HTERT RPE-1 (cell line): ENCODE measurements around the gene ITGA2.

ENCODE experiments used
- in situ Hi-C: fragments of 300-500 bp; cut with MboI; formaldehyde crosslinking; loops from 4 replicates; pipeline ENCODE4 v1.14.3; 2020; ENCODE audit warnings: low sequenced_read_pairs

The ITGA2 gene

DNA sequence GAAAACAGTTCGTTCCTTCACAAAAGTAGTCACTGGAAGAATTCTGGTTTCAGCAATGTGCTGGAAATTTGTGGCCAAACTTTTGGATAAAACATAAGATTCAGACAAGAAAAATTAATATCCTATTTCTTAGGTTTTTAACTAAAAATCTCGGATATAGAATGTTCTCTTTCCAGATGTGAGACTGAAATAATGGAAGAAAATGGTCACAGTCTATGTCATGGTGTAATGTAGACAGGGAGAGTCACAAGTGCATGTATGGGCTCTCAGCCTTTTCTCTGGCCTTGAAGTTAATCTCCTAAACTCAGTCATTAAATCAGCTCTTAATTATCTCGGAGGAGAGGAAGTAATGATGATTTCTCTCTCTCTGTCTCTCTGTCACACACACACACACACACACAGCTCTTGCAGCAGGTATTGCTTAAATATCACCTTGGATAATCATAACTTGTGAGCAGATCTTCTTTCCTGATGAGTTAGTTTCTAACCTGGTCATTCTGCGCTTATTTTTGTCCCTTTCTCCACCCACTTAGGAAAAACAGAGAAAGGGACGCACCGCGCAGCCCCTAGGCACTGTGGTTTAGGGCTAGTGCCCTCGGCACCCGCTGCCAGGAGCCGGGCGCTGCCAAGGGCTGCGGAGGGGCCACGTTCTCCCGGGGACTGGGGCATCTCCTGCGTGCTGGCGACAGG, 672 bp upstream of the ITGA2 start:
- in situ Hi-C loops: no loop called here

- in situ Hi-C loops: no loop called here
Observed at GRCh38 chr5:52989781-52990527, 802 bp downstream of the ITGA2 start.

GRCh38 chr5:52990528-52990925, 1.4 kb downstream of the ITGA2 start:
- in situ Hi-C loops: no loop called here

DNA sequence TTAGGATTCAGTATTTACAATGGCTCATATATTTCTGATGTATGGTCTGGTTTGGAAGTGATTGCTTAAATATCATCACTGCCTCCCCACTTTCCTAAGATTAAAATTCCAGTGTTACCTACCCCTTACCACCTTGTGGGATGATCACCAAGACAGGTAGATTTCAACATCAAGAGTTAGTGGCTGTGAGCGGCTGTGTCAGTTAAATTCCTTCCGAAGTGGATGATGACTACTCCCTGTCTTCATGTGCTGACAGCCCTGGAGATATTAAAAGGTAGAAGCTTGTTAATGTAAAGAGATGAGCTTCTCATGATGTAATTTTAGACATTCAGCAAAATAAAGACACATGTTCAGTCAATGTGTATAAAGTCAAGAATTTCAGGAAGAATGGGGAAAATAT, 4.2 kb downstream of the ITGA2 start:
- in situ Hi-C loops: no loop called here

DNA sequence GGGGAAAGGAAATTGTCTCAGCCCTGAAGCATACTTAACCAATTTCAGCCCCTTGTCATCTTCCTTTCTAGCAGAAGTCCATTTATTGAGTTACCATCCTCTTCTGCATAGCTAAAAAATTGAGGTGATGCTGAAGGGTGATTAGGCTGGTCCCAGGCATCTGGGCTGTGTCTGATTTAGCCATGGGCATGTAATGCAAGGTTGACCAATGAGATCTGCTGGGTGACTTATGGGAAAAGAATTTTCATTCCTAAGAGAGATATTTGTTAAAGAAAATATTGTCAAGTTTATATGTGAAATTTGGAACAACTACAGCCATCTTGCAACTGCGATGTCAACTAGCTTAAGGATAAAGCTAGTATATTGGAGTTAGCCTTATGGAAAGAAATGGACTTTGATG, 5.1 kb downstream of the ITGA2 start:
- in situ Hi-C loops: no loop called here

DNA sequence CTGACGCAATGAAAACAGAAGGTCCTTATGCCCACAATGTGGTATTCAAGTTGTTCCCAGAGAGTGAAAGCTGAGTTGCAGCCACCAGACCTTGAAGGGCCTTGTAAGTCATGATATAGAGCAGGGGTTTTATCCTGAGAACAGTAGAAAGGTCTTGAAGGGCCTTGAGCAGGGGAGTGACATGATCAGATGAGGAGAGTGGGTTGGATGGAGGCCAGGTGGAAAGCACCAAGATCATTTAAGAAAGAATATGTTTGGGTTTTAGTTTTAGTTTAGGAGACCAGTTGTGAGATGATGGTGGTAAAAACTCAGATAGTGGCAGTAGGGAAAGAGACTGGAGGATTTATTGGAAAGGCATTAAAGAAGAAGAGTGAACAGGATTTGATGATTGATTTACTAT, 5.9 kb downstream of the ITGA2 start:
- in situ Hi-C loops: no loop called here

DNA sequence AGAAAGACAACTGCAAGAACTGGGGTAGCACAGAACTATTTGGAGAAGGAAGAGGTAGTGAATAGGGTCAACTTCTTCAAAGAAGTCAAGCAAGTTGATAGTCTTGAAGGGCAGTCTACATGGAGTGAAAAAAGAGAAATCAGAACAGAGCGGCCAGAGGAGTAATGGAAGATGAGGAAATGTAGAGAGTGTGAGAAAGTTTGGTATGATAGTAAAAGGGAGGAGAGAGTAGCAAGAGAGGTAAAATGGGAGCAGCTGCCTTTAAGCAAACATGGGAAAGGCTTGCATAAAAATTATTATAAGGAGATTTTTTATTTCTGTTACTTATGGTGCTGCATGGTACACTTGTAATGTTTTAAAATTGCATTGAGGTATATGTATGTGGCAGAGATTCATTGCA, 6.8 kb downstream of the ITGA2 start:
- in situ Hi-C loops: no loop called here

DNA sequence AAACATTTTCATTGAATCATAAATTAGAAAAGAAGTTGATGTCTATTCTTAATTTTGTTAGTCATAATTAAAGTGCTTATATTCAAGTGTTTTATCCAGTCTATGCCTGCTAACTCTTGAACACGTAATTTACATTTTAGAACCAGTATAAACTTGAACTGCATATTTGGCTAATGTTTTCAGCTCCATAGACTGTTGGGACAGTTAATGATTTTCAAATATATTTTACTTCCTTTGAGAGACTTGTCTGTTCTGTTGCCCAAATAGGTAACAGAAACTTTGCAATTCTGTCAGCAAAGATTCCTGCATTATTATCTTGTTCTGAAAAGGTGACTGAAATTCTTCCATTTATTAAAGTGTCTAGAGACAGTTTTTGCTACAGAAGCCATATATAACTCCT, 7.8 kb downstream of the ITGA2 start:
- in situ Hi-C loops: no loop called here

DNA sequence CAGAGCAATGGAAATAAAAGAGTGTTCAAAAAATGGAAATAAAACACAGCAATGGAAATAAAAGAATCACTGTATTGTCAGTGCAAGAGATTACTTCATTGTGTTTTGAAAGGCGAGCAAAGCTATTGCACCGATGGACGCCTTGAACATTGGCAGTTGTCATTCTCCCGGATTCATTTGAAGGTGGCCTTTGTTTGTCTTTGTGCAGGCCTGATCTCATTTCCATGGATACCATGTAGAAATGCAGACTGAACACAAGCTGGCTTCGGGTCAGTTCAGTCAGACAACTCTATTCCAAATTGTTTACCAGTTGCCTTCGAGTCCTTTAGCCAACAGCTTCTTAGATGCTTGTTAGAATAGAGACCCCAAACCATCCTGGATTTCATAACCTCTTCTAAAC, 8.3 kb downstream of the ITGA2 start:
- in situ Hi-C loops: no loop called here

- in situ Hi-C loops: no loop called here
Observed at GRCh38 chr5:52998552-52999313, 9.6 kb downstream of the ITGA2 start.

- in situ Hi-C loops: no loop called here
Observed at GRCh38 chr5:52999344-52999949, 10.3 kb downstream of the ITGA2 start.

DNA sequence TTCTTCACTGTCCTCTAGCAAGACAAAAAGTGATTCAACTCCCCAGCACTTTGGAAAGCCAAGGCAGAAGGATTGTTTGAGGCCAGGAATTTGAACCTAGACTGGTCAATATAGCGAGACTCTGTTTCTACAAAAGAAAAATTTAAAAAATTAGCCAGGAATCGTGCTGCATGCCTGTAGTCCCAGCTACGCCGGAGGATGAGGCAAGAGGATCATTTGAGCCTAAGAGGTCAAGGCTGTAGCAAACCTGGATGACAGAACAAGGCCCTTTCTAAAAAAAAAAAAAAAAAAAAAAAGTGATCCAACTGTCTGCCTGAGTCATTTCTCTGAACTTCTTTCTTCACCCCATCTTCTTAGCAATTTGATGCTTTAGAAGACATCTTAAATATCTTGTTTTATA, 12.4 kb downstream of the ITGA2 start:
- in situ Hi-C loops: no loop called here

- in situ Hi-C loops: no loop called here
Observed at GRCh38 chr5:53002491-53002890, 13.3 kb downstream of the ITGA2 start.

DNA sequence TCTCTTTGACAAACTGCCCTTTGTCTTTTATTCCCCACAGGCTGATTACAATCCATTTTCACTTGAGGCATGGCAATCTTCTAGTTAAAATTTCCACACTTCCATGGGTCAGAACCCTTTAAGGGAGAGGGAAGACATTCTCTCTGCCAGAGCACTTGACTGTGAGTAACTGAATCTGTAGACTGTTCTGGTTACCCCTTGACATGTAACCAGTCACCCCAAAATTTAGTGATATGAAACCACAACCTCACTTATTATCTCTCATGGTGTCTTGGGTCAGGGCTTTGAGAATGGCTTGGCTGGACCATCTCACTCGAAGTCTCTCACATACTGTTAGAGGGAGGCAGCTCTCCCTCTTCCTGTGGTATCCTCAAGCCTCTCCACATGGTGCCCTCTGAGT, 14.0 kb downstream of the ITGA2 start:
- in situ Hi-C loops: no loop called here

DNA sequence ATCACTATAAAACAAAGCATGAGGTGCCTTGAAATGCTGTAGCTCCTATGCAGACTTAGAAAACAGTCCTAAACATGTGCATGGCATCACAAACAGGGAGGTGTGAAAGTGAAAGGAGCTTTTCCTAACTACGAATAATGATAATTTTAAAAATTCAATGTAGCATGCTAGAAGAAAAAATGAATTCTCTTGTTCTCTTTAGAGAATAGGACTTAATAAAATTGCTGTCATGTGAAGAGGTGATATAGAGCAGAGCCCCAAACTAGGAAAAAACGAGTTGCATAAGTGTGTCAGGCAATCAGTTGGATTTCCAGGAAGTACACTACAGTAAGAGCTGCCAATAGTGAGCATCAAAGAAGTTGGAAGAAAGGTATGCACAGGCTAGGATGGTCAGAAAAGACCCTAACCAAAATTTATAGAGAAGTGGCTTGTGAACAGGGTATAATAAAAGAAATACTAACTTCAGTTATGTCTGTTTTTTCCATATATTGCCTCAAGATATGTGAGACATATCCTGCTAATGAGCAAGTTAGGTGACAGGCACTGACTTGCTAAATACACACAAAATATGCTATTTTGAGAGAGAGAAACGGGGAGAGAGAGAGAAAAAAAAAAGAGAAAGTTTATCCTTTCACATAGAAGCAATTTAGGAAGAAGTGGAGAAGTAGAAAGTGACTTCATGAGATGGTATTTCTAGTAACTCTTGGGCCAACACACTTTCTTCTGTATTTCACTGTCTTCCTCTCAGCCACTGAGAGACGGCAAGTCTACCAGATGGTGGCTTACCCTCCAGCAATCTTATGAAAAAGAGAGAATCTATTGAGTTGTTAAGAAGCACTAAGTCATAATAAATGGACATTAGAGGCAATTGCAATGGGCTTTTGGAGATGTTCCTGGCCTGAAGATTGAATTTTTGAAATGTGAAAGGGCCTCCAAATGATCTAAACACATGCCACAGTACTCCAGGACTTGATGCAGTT, 18.0 kb downstream of the ITGA2 start:
- in situ Hi-C loops: no loop called here

DNA sequence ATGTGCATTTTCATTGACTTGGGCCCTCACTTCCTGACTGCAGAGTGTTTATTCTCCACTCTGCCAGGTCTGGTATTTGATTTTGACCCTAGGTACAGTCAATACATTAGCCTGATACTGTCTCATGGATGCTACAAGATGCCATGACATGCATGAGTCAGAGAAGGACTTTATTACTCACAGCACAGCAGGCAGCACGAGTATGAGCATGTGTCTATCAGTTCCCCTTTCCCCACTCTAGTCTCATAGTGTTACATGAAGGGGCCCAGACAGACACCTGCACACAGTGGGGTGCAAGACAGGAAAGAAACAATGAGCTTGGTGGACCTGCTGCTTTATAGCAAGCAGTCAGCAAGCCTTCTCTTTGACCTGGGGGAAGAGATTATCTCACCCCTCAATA, 19.6 kb downstream of the ITGA2 start:
- in situ Hi-C loops: no loop called here

DNA sequence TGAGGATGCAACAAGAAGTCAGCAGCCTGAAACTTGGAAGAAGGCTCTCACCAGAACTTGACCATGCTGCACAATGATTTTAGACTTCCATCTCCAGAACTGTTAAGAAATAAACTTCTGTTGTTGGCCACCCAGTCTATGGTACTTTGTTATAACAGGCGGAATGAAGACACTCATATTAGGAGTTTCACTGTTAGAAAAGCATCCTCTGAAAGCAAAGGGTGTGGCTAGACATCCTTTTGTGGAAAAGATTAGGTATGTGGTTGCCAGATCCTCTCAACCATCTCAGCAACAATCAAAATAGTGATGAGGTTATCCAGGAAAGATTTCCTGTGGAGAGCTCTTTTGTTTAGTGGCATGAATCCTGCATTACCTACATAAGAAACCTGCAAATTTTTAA, 20.7 kb downstream of the ITGA2 start:
- in situ Hi-C loops: no loop called here

DNA sequence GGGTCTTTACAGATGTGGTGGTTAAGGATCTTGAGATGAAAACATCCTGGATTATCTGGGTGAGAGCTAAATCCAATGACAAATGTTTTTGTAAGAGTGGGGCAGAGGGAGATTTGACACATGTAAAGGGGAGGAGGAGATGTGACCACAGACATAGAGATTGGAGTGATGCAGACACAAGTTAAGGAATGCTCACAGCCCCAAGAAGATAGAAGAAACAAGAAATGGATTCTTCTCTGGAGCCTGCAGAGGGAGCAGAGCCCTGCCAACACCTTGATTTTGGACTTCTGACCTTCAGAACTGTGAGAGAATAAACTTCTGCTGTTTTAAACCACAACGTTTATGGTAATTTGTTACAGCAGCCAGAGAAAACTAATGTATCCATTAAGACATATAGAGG, 21.7 kb downstream of the ITGA2 start:
- in situ Hi-C loops: no loop called here

GRCh38 chr5:53011233-53011632, 22.1 kb downstream of the ITGA2 start:
- in situ Hi-C loops: no loop called here

GRCh38 chr5:53013857-53014256, 24.7 kb downstream of the ITGA2 start:
- in situ Hi-C loops: no loop called here
